Superior temporal gyrus (tissue), 1 donor: ENCODE data around the gene LDLRAP1.

Experiments used
- DNase-seq: peaks from one replicate; pipeline ENCODE4 v3.0.0-alpha.2; 2016; ENCODE audit errors: extremely low spot score

The LDLRAP1 gene

GRCh38 chr1:25562101-25562927 is 18.9 kb downstream of the LDLRAP1 start:
- DNase-seq: no peak

GRCh38 chr1:25562928-25563283 is 19.5 kb downstream of the LDLRAP1 start:
- no peak for DNase-seq

- peak; percentile 95 for DNase-seq
These were observed 20.2 kb downstream of the LDLRAP1 start for GRCh38 chr1:25563330-25564215.

GRCh38 chr1:25564777-25565574 is 21.6 kb downstream of the LDLRAP1 start:
- no peak for DNase-seq

- DNase-seq: no peak
These were observed 22.2 kb downstream of the LDLRAP1 start for GRCh38 chr1:25565626-25566025.

- DNase-seq: peak; percentile 54
These were observed 22.8 kb downstream of the LDLRAP1 start for GRCh38 chr1:25566176-25566729.

GRCh38 chr1:25566730-25567341 is 23.4 kb downstream of the LDLRAP1 start:
- peak; percentile 80 for DNase-seq

- DNase-seq: no peak
These were observed 24.3 kb downstream of the LDLRAP1 start for GRCh38 chr1:25567710-25568089.

GRCh38 chr1:25568090-25568833 is 24.9 kb downstream of the LDLRAP1 start:
- DNase-seq: peak; percentile 86

GRCh38 chr1:25568834-25569596 is 25.6 kb downstream of the LDLRAP1 start:
- peak; percentile 48 for DNase-seq

GRCh38 chr1:25569597-25570396 is 26.4 kb downstream of the LDLRAP1 start:
- DNase-seq: peak; percentile 71

- no peak for DNase-seq
These were observed 27.6 kb downstream of the LDLRAP1 start for GRCh38 chr1:25570798-25571521.

- no peak for DNase-seq
These were observed 28.1 kb downstream of the LDLRAP1 start for GRCh38 chr1:25571522-25571970.

- DNase-seq: no peak
These were observed 28.7 kb downstream of the LDLRAP1 start for GRCh38 chr1:25572107-25572506.

- peak; percentile 64 for DNase-seq
These were observed 29.5 kb downstream of the LDLRAP1 start for GRCh38 chr1:25572708-25573590.

GRCh38 chr1:25573591-25573930 is 30.2 kb downstream of the LDLRAP1 start:
- DNase-seq: no peak

- DNase-seq: no peak
These were observed 30.6 kb downstream of the LDLRAP1 start for GRCh38 chr1:25573961-25574360.
